Gastroesophageal sphincter (tissue), 4 donors: Measurements from ENCODE around the gene NLRX1. TPM values are rescaled to one million over a fixed set of nuclear protein-coding genes. Genes with fewer than 3 reads are reported as not detected.
"Not testable (repeated sequence)": the region's sequence is repeated elsewhere in the genome, so short reads cannot be mapped to it uniquely, and the experiment has no call there.

Experiments used
- ATAC-seq: fragments of 150-250 bp; one replicate; pipeline ENCODE4 v1.9.1; 2016; ENCODE audit warnings: mild to moderate bottlenecking, moderate library complexity
- H3K27ac ChIP-seq, 4 donors: fragments of 200-600 bp; sonication (generic) in 3 of 4; 1 replicate in 3 of 4; 2 replicates in 1 of 4; pipeline ENCODE4 v1.5.1; 2016 to 2019
- H3K27me3 ChIP-seq: fragments of 200-600 bp; sonication (generic); one replicate; pipeline ENCODE4 v1.5.1; 2019
- H3K36me3 ChIP-seq, 2 donors: fragments of 200-600 bp; sonication (generic); one replicate each; pipeline ENCODE4 v1.5.1; 2019; ENCODE audit warnings: control low read depth in 1 of 2
- H3K4me1 ChIP-seq, 3 donors: fragments of 200-600 bp; sonication (generic); 1 replicate in 2 of 3; 2 replicates in 1 of 3; pipeline ENCODE4 v1.5.1; 2016 to 2019; ENCODE audit warnings: control low read depth in 2 of 3
- H3K4me3 ChIP-seq, 2 donors: fragments of 200-600 bp; sonication (generic); one replicate each; pipeline ENCODE4 v1.5.1; 2019; ENCODE audit warnings: mild to moderate bottlenecking in 1 of 2, moderate library complexity in 1 of 2
- H3K9me3 ChIP-seq, 3 donors: fragments of 200-600 bp; sonication (generic); one replicate each; pipeline ENCODE4 v1.5.1; 2017 to 2019; ENCODE audit warnings: control low read depth in 2 of 3
- CTCF ChIP-seq, 4 experiments: fragments of 200-600 bp in 2 of 4; fragments of 450-650 bp in 2 of 4; sonication (generic) in 1 of 4; IDR thresholded peaks; one replicate each; pipeline ENCODE4 v1.5.1; 2017 to 2019; ENCODE audit warnings: antibody characterized with exemption in 4 of 4, mild to moderate bottlenecking in 2 of 4, moderate library complexity in 2 of 4
- EP300 ChIP-seq: sonication (generic); formaldehyde crosslinking; IDR thresholded peaks from one replicate; pipeline ENCODE4 v1.6.1; 2017; ENCODE audit warnings: antibody characterized with exemption, mild to moderate bottlenecking
- POLR2A ChIP-seq, 2 donors: fragments of 450-650 bp; IDR thresholded peaks; one replicate each; pipeline ENCODE4 v1.6.1; 2017; ENCODE audit warnings: antibody characterized with exemption in 2 of 2, mild to moderate bottlenecking in 2 of 2, moderate library complexity in 1 of 2
- POLR2AphosphoS5 ChIP-seq: sonication (generic); formaldehyde crosslinking; IDR thresholded peaks from one replicate; pipeline ENCODE4 v1.6.1; 2017; ENCODE audit warnings: antibody characterized with exemption
- WGBS, 2 donors: methylation state at CpG; one replicate each; pipeline ENCODE4 v1.1.5; 2018; ENCODE audit warnings: low coverage in 1 of 2; 5-methylcytosine and 5-hydroxymethylcytosine counted together
- total RNA-seq, 4 donors: library from RNA; depleted of rRNA; stranded (reverse); fragments of >200 nt; gene quantifications; one replicate each; pipeline ENCODE4 v1.1.0, GENCODE V29; 2016

The NLRX1 gene
- total RNA-seq, 4 donors from 2014 or later: 12.1 to 41.4 (median 17.7) TPM

DNA sequence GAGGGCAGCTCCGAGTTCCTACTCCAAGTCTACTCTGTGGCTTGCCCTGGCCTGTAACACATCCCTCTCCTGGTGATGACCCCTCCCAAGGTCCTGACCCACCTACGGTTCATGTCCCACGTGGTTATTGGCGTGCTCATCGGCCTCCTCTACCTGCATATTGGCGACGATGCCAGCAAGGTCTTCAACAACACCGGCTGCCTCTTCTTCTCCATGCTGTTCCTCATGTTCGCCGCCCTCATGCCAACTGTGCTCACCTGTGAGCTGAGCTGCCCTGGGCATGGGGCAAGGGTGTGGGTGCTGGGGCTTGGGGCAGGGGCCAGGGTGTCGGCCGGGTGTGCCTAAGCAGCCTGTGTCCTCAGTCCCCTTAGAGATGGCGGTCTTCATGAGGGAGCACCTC is 10.1 kb upstream of the NLRX1 start:
- no peaks in the 10 kb centered on the region for H3K36me3 ChIP-seq
- H3K27ac ChIP-seq: no peak overlapping the region
- no peak for ATAC-seq
- no peaks in the 10 kb centered on the region for H3K9me3 ChIP-seq
- WGBS, 2 donors: 97% methylated on average over 8 of the region's 13 CpGs; no CpG with 5 or more reads in 1 of the 2 donors
- no peak overlapping the region for H3K4me3 ChIP-seq
- no peaks in the 10 kb centered on the region for H3K27me3 ChIP-seq
- TF ChIP-seq EP300: no peak
- TF ChIP-seq POLR2A (IDR thresholded peaks at IDR 0.05): no peak
- TF ChIP-seq CTCF (IDR thresholded peaks at IDR 0.05): no peak
- TF ChIP-seq POLR2AphosphoS5: no peak
- no peaks in the 10 kb centered on the region for H3K4me1 ChIP-seq

DNA sequence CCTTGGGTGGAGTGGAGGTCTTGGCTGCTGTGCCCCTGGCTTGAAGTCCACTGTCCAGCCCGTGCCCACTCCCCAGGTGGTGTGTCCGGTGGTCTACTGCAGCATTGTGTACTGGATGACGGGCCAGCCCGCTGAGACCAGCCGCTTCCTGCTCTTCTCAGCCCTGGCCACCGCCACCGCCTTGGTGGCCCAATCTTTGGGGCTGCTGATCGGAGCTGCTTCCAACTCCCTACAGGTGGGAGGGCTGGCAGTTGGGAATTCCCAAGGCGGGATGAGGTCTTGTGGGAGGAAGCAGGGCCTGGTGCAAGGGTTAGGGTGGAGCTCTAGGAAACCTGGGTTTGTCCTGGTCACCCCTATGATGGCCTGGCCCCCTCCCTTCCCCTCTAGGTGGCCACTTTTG is 8.4 kb upstream of the NLRX1 start:
- 80 to 92% methylated on average over 2 of the region's 9 CpGs for WGBS, 2 donors
- no peak overlapping the region for H3K4me3 ChIP-seq
- H3K4me1 ChIP-seq: no peaks in the 10 kb centered on the region
- H3K9me3 ChIP-seq: no peaks in the 10 kb centered on the region
- no peak overlapping the region for H3K27ac ChIP-seq
- TF ChIP-seq POLR2A (IDR thresholded peaks at IDR 0.05) (no peak), CTCF (IDR thresholded peaks at IDR 0.05) (no peak), POLR2AphosphoS5 (no peak), EP300 (no peak)
- no peaks in the 10 kb centered on the region for H3K36me3 ChIP-seq
- no peak for ATAC-seq
- H3K27me3 ChIP-seq: no peaks in the 10 kb centered on the region

DNA sequence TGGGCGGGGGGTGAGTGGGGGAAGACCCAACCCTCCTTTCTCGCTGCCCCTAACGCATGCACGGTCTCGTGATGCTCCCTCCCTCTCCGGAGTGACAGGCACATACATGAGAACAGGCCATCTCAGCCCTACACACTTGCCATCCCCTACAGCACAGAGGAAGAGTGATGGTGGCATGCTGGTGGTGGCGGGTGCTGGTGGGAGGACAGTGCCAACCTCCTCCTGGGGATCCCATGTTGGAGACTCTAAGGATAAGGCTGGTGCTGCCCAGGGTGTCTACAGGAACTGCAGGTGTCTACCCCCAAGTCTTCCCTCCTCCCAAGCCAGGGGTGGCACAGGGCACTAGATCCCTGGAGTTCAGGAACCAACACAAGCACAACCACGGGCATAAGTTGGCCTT is 6.7 kb upstream of the NLRX1 start:
- no peak overlapping the region for H3K27ac ChIP-seq
- no peak overlapping the region for H3K4me3 ChIP-seq
- ATAC-seq: no peak
- no peaks in the 10 kb centered on the region for H3K36me3 ChIP-seq
- no peaks in the 10 kb centered on the region for H3K4me1 ChIP-seq
- TF ChIP-seq CTCF (IDR thresholded peaks at IDR 0.05) (no peak), POLR2AphosphoS5 (no peak), EP300 (no peak), POLR2A (IDR thresholded peaks at IDR 0.05) (no peak)
- no peaks in the 10 kb centered on the region for H3K27me3 ChIP-seq
- no peaks in the 10 kb centered on the region for H3K9me3 ChIP-seq
- WGBS, 2 donors: no CpG with 5 or more reads among the region's 8 CpGs

DNA sequence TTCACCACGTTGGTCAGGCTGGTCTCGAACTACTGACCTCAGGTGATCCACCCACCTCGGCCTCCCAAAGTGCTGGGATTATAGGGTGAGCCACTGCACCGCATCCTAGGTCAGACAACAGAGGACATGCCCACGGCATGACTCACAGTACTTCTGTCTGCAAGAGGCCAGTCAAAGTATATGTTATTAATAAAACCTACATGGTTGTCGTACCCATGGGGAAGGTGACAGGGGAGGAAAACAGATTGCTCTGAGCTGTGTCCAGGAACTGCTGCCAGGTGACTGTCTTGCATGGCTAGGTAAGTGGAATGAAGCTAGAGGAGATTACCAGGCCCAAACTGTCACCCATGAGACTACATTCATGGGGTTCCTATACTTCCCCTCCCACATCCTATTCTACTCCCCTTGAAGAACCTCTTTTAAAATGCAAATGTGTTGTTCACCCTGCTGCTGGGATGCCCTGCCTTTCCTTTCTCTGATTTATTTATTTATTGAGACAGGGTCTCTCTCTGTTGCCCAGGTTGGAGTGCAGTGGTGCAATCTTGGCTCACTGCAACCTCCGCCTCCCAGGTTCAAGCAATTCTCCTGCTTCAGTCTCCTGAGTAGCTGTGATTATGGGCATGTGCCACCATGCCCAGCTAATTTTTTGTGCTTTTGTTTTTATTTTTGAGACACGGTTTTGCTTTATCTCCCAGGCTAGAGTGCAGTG is 2.0 kb upstream of the NLRX1 start:
- no peaks in the 10 kb centered on the region for H3K9me3 ChIP-seq
- H3K36me3 ChIP-seq: peaks cover 0 to 3% of the 10 kb centered on the region in 2 donors
- H3K27me3 ChIP-seq: no peaks in the 10 kb centered on the region
- no peak for TF ChIP-seq POLR2AphosphoS5
- no peak for TF ChIP-seq EP300
- TF ChIP-seq CTCF (IDR thresholded peaks at IDR 0.05): no peak
- no peak for TF ChIP-seq POLR2A (IDR thresholded peaks at IDR 0.05)
- H3K27ac ChIP-seq: no peak overlapping the region
- no peak for ATAC-seq
- 51 to 57% methylated on average over 3 to 5 of the region's 8 CpGs for WGBS, 2 donors
- peaks cover 0 to 19% (median 4%) of the 10 kb centered on the region in 3 donors for H3K4me1 ChIP-seq
- H3K4me3 ChIP-seq: no peak overlapping the region

GRCh38 chr11:119167077-119167458 is 1.5 kb upstream of the NLRX1 start:
- not testable (repeated sequence) for H3K4me3 ChIP-seq, H3K36me3 ChIP-seq, H3K9me3 ChIP-seq, ATAC-seq, H3K27ac ChIP-seq, H3K27me3 ChIP-seq
- 75 to 86% methylated on average over 2 to 9 of the region's 10 CpGs for WGBS, 2 donors
- peaks cover 0 to 19% (median 4%) of the 10 kb centered on the region in 3 donors for H3K4me1 ChIP-seq
